ENCODE data around the gene LAMTOR2. TPM values are rescaled to one million over a fixed set of nuclear protein-coding genes. Genes with fewer than 3 reads are reported as not detected.

LAMTOR2 gene
- total RNA-seq, 4 donors from 2014 or later, result 66.8 to 79.3 (median 73.1) TPM

- Histone ChIP-seq H3K4me3 (no peak overlapping the region), H3K36me3 (no peaks in the 10 kb centered on the region), H3K27me3 (no peaks in the 10 kb centered on the region), H3K4me1 (peaks cover 0 to 58% (median 18%) of the 10 kb centered on the region in 3 donors), H3K27ac (no peak overlapping the region), H3K9me3 (no peaks in the 10 kb centered on the region)
- no peak for ATAC-seq
- WGBS, 2 donors (ENCODE audit: low coverage in 1 of 2), result 20 to 67% methylated on average over 2 to 5 of the region's 8 CpGs
- TF ChIP-seq EP300 (IDR thresholded peaks at IDR 0.05) (no peak), POLR2AphosphoS5 (IDR thresholded peaks at IDR 0.05) (no peak), POLR2A (IDR thresholded peaks at IDR 0.05) (no peak), CTCF (IDR thresholded peaks at IDR 0.05) (no peak)
Observed at GRCh38 chr1:156080241-156080862, 25.8 kb downstream of the LAMTOR2 start.

DNA sequence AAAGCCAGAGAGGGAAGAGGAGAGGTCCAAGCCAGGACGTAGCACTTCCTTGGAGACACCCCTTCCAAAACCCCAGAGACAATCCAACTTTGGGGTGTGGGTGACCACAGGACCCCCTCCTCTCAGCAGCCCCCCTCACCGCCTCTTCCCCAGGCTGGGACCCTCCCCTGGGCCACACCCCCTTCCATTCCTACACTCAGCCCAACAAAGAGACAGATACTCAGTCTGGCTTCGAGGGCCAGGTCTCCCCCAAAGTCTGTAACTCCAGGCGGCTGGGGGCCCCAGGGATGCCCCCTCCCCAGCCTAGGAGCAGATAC, 26.2 kb downstream of the LAMTOR2 start:
- Histone ChIP-seq H3K4me3 (no peak overlapping the region), H3K27ac (no peak overlapping the region), H3K9me3 (no peaks in the 10 kb centered on the region), H3K27me3 (no peaks in the 10 kb centered on the region), H3K4me1 (peaks cover 0 to 55% (median 18%) of the 10 kb centered on the region in 3 donors), H3K36me3 (no peaks in the 10 kb centered on the region)
- TF ChIP-seq CTCF (IDR thresholded peaks at IDR 0.05), result no peak
- no peak for TF ChIP-seq POLR2AphosphoS5 (IDR thresholded peaks at IDR 0.05)
- TF ChIP-seq EP300 (IDR thresholded peaks at IDR 0.05), result no peak
- TF ChIP-seq POLR2A (IDR thresholded peaks at IDR 0.05), result no peak
- ATAC-seq, result no peak
- WGBS, 2 donors (ENCODE audit: low coverage in 1 of 2), result 36% methylated on average over 3 of the region's 4 CpGs; no CpG with 5 or more reads in 1 of the 2 donors

- 0% methylated on average over 4 of the region's 61 CpGs; no CpG with 5 or more reads in 1 of the 2 donors for WGBS, 2 donors (ENCODE audit: low coverage in 1 of 2)
- TF ChIP-seq CTCF (IDR thresholded peaks at IDR 0.05) (no peak), POLR2AphosphoS5 (IDR thresholded peaks at IDR 0.05) (no peak), EP300 (IDR thresholded peaks at IDR 0.05) (no peak), POLR2A (IDR thresholded peaks at IDR 0.05) (no peak)
- H3K27me3 ChIP-seq, result no peaks in the 10 kb centered on the region
- no peak for ATAC-seq
- H3K9me3 ChIP-seq, result no peaks in the 10 kb centered on the region
- H3K36me3 ChIP-seq, result no peaks in the 10 kb centered on the region
- H3K4me1 ChIP-seq, result peaks cover 0 to 55% (median 15%) of the 10 kb centered on the region in 3 donors
- no peak overlapping the region for H3K27ac ChIP-seq
- H3K4me3 ChIP-seq, result peak overlapping the region; percentile 90 to 95
Observed at GRCh38 chr1:156081180-156081916, 26.8 kb downstream of the LAMTOR2 start.

GRCh38 chr1:156081917-156082308, 27.3 kb downstream of the LAMTOR2 start:
- TF ChIP-seq POLR2AphosphoS5 (IDR thresholded peaks at IDR 0.05) (no peak), EP300 (IDR thresholded peaks at IDR 0.05) (no peak), POLR2A (IDR thresholded peaks at IDR 0.05) (no peak), CTCF (IDR thresholded peaks at IDR 0.05) (no peak)
- Histone ChIP-seq H3K4me1 (peaks cover 0 to 54% (median 15%) of the 10 kb centered on the region in 3 donors), H3K27ac (peak overlapping the region in 1 of 4 donors; percentile 74), H3K36me3 (no peaks in the 10 kb centered on the region), H3K4me3 (peak overlapping the region; percentile 90 to 95), H3K27me3 (no peaks in the 10 kb centered on the region), H3K9me3 (no peaks in the 10 kb centered on the region)
- ATAC-seq, result no peak
- no CpG with 5 or more reads among the region's 10 CpGs for WGBS, 2 donors (ENCODE audit: low coverage in 1 of 2)

Measured in gastroesophageal sphincter (tissue), 4 donors.